DOHH2 (cell line): ENCODE measurements around the gene PRKCZ.
"Not testable (repeated sequence)": the region's sequence is repeated elsewhere in the genome, so short reads cannot be mapped to it uniquely, and the experiment has no call there.

ENCODE experiments used
- H3F3A ChIP-seq: fragments of 200-600 bp; sonication (generic), shearing (Covaris generic); 2 replicates; pipeline ENCODE4 v1.6.0; 2016; ENCODE audit warnings: antibody characterized with exemption, mild to moderate bottlenecking; ENCODE audit not compliant: control insufficient read depth, insufficient read depth
- H3K27ac ChIP-seq: fragments of 200-600 bp; sonication (generic); 2 replicates; pipeline ENCODE4 v1.5.1; 2014; ENCODE audit warnings: low read depth, mild to moderate bottlenecking, low read length, moderate library complexity
- H3K27me3 ChIP-seq: fragments of 200-600 bp; sonication (generic); 2 replicates; pipeline ENCODE4 v1.6.1; 2014; ENCODE audit warnings: mild to moderate bottlenecking, low read length, mixed read lengths; ENCODE audit not compliant: control insufficient read depth
- H3K36me3 ChIP-seq: fragments of 200-600 bp; sonication (generic); 2 replicates; pipeline ENCODE4 v1.6.1; 2014; ENCODE audit warnings: mild to moderate bottlenecking, low read length, moderate library complexity, mixed read lengths; ENCODE audit not compliant: control insufficient read depth
- H3K4me1 ChIP-seq: fragments of 200-600 bp; sonication (generic); 2 replicates; pipeline ENCODE4 v1.6.1; 2014; ENCODE audit warnings: mild to moderate bottlenecking, low read length, mixed read lengths; ENCODE audit not compliant: control insufficient read depth
- H3K4me2 ChIP-seq: fragments of 200-600 bp; sonication (generic); 2 replicates; pipeline ENCODE4 v1.6.0; 2014; ENCODE audit warnings: mild to moderate bottlenecking, low read length, moderate library complexity
- H3K4me3 ChIP-seq: fragments of 200-600 bp; sonication (generic); 2 replicates; pipeline ENCODE4 v1.5.1; 2014; ENCODE audit warnings: mild to moderate bottlenecking, low read length, mixed read lengths
- H3K79me2 ChIP-seq: fragments of 200-600 bp; sonication (generic); 2 replicates; pipeline ENCODE4 v1.6.1; 2014; ENCODE audit warnings: mild to moderate bottlenecking, low read length, mixed read lengths; ENCODE audit not compliant: control insufficient read depth
- H3K9me2 ChIP-seq: fragments of 200-600 bp; sonication (generic); replicated peaks from 2 replicates; pipeline ENCODE4 v1.6.1; 2014; ENCODE audit warnings: mild to moderate bottlenecking, low read length, mixed read lengths; ENCODE audit not compliant: control insufficient read depth
- H3K9me3 ChIP-seq: fragments of 200-600 bp; sonication (generic); 2 replicates; pipeline ENCODE4 v1.6.1; 2014; ENCODE audit warnings: antibody characterized with exemption, low read length, mixed read lengths; ENCODE audit not compliant: control insufficient read depth, insufficient read depth
- H4K20me1 ChIP-seq: fragments of 200-600 bp; sonication (generic); 2 replicates; pipeline ENCODE4 v1.6.0; 2014; ENCODE audit warnings: low read depth, mild to moderate bottlenecking, antibody characterized with exemption, low read length, moderate library complexity; ENCODE audit not compliant: control insufficient read depth, insufficient read depth
- EZH2phosphoT487 ChIP-seq: fragments of 200-600 bp; sonication (generic); IDR thresholded peaks from 2 replicates; pipeline ENCODE4 v1.6.1; 2017; ENCODE audit warnings: borderline replicate concordance, mild to moderate bottlenecking, antibody characterized with exemption, low read length, moderate library complexity, mixed read lengths
- TF ChIP-seq, protein P1 (sequence below): fragments of 200-600 bp; sonication (generic); IDR thresholded peaks from one replicate; pipeline ENCODE4 v1.5.1; 2014; ENCODE audit warnings: antibody characterized with exemption, mild to moderate bottlenecking, low read depth, low read length; ENCODE audit not compliant: poor library complexity, severe bottlenecking

PRKCZ gene

DNA sequence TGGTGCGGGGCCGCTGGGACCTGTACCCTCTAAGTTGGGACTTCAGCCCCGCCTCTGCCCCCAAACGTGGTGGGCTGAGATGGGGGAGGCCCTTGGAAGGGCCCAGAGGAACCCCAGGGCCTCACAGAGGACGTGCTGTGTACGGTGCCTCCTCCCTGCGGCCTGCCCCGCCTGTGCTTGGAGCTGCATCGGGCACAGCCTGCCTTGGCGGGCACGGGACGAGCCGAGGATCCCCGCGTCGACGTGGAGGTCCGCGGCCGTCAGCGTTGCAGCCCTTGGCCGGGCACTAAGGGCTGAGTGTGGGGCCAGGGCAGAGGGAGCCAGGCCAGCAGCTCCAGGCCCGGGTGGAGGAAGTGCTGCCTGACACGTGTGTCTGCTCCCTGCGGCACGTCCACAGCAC is 43.4 kb downstream of the PRKCZ start:
- no peak overlapping the region for H3K27ac ChIP-seq

DNA sequence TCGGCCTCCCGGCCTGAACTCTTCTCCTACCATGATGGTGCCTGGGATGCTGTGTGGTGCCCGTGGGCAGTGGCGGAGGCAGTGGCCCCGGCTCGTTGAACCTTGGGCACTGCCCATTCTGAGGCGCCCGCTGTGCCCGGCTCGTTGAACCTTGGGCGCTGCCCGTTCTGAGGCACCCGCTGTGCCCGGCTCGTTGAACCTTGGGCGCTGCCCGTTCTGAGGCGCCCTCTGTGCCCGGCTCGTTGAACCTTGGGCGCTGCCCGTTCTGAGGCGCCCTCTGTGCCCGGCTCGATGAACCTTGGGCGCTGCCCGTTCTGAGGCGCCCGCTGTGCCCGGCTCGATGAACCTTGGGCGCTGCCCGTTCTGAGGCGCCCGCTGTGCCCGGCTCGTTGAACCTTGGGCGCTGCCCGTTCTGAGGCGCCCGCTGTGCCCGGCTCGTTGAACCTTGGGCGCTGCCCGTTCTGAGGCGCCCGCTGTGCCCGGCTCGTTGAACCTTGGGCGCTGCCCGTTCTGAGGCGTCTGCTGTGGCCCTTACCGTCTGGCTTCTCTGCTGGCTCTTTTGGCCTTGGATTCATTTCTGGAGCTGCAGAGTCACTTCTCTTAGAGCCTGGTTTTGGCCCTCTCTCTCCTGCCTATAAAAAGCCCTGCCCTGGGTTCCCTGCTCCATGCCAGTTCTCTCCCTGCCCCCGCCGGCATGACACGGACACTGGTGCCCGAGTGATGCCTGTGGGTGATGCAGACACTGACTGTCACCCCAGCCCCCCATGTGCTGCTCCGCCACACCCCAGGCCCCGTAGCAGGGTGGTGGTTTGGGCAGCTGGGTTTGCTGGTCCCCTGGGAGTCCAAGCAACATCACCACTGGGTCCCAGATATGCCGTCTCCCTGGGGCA is 44.3 kb downstream of the PRKCZ start:
- H3F3A ChIP-seq, H4K20me1 ChIP-seq, H3K9me3 ChIP-seq, H3K27ac ChIP-seq, H3K4me3 ChIP-seq, H3K4me2 ChIP-seq, H3K36me3 ChIP-seq, H3K4me1 ChIP-seq, H3K9me2 ChIP-seq, H3K27me3 ChIP-seq, H3K79me2 ChIP-seq: not testable (repeated sequence)

More for the DNA sequence above, 43.4 kb downstream of the PRKCZ start:
- Histone ChIP-seq H3K36me3 (no peaks in the 10 kb centered on the region), H3K9me3 (peaks cover 3% of the 10 kb centered on the region; the same call in 1 of the 2 replicates), H3K4me1 (no peaks in the 10 kb centered on the region), H3K4me3 (no peak overlapping the region), H3K4me2 (no peak overlapping the region), H3K9me2 (no peaks in the 10 kb centered on the region), H3F3A (no peaks in the 10 kb centered on the region), H3K79me2 (no peaks in the 10 kb centered on the region), H4K20me1 (no peaks in the 10 kb centered on the region), H3K27me3 (no peaks in the 10 kb centered on the region)
- TF ChIP-seq, protein P1, sequence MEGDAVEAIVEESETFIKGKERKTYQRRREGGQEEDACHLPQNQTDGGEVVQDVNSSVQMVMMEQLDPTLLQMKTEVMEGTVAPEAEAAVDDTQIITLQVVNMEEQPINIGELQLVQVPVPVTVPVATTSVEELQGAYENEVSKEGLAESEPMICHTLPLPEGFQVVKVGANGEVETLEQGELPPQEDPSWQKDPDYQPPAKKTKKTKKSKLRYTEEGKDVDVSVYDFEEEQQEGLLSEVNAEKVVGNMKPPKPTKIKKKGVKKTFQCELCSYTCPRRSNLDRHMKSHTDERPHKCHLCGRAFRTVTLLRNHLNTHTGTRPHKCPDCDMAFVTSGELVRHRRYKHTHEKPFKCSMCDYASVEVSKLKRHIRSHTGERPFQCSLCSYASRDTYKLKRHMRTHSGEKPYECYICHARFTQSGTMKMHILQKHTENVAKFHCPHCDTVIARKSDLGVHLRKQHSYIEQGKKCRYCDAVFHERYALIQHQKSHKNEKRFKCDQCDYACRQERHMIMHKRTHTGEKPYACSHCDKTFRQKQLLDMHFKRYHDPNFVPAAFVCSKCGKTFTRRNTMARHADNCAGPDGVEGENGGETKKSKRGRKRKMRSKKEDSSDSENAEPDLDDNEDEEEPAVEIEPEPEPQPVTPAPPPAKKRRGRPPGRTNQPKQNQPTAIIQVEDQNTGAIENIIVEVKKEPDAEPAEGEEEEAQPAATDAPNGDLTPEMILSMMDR = no peak

DNA sequence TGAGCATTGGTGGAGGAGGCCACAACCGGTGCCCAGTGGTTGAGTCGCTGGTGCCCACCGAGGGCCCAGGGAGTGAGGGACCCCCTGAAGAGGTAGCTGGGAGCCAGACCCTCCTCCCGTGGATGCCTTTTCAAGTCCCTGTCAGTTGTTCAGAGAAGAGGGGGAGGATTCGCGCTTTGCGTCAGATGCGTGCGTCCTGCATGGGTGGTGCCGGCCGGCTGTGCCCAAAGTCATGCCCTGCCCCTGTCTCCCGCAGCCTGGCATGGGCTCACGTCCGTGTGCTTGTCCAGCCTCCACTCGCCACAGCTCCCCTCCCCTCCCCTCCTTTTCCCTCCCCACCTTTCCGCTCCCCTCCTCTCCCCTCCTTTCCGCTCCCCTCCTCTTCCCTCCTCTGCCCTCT is 45.2 kb downstream of the PRKCZ start:
- no peak overlapping the region for H3K27ac ChIP-seq
- H3K9me2 ChIP-seq = no peaks in the 10 kb centered on the region
- H3K4me3 ChIP-seq = no peak overlapping the region
- no peaks in the 10 kb centered on the region for H3K79me2 ChIP-seq
- no peaks in the 10 kb centered on the region for H3K4me1 ChIP-seq
- no peak for TF ChIP-seq EZH2phosphoT487
- TF ChIP-seq, protein P1 = no peak
- no peaks in the 10 kb centered on the region for H4K20me1 ChIP-seq
- no peaks in the 10 kb centered on the region for H3F3A ChIP-seq
- no peaks in the 10 kb centered on the region for H3K36me3 ChIP-seq
- H3K27me3 ChIP-seq = no peaks in the 10 kb centered on the region
- no peak overlapping the region for H3K4me2 ChIP-seq
- peaks cover 3% of the 10 kb centered on the region; the same call in 1 of the 2 replicates for H3K9me3 ChIP-seq

DNA sequence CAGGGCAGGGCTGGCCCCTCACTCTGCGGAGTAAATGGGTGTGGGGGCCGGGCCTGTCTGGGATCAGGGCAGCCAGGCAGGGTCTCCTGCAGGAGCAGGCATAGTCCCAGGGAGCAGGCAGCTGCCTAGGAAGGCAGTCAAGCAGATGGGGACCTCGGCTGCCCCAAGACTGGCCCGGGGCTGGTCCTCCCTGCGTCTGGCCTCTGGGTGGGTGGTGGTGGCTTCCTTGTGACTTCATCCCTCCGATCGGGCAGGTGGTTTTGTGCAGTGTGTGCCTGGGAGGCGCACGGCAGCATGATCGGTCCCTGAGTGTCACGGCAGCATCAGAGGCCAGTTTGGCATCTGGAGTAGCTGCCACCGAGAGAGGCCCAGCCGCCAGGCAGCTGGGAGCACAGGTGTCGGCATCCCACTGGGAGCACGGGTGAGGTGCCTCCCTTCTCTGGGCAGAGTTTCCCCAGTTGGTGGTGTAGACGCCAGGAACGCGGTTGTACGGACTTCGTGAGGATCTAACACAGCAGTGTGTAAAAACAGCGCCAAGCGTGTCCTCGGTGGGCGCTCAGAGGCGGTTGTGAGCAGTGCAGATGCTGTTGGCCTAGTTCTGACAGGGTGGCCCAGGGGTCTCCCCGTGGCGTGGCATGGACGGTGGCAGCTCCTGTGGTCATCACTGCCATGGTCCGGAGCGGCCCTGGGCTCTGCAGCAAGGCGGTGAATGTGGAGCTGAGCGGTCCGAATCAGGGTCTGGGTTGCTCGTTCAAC is 45.9 kb downstream of the PRKCZ start:
- no peak overlapping the region for H3K4me3 ChIP-seq
- no peak overlapping the region for H3K4me2 ChIP-seq
- H3K4me1 ChIP-seq = no peaks in the 10 kb centered on the region
- no peaks in the 10 kb centered on the region for H3K79me2 ChIP-seq
- no peaks in the 10 kb centered on the region for H3K9me2 ChIP-seq
- no peaks in the 10 kb centered on the region for H3K36me3 ChIP-seq
- no peak overlapping the region for H3K27ac ChIP-seq
- peaks cover 3% of the 10 kb centered on the region; the same call in 1 of the 2 replicates for H3K9me3 ChIP-seq
- no peaks in the 10 kb centered on the region for H3F3A ChIP-seq
- TF ChIP-seq EZH2phosphoT487 = no peak
- TF ChIP-seq, protein P1 = no peak
- H3K27me3 ChIP-seq = no peaks in the 10 kb centered on the region
- H4K20me1 ChIP-seq = no peaks in the 10 kb centered on the region
